ENCODE measurements around the gene SSBP4. TPM values are rescaled to one million over a fixed set of nuclear protein-coding genes. Genes with fewer than 3 reads are reported as not detected.

Gene SSBP4
- total RNA-seq, 3 donors from 2014 or later: 31.2 to 48.6 (median 41.1) TPM

DNA sequence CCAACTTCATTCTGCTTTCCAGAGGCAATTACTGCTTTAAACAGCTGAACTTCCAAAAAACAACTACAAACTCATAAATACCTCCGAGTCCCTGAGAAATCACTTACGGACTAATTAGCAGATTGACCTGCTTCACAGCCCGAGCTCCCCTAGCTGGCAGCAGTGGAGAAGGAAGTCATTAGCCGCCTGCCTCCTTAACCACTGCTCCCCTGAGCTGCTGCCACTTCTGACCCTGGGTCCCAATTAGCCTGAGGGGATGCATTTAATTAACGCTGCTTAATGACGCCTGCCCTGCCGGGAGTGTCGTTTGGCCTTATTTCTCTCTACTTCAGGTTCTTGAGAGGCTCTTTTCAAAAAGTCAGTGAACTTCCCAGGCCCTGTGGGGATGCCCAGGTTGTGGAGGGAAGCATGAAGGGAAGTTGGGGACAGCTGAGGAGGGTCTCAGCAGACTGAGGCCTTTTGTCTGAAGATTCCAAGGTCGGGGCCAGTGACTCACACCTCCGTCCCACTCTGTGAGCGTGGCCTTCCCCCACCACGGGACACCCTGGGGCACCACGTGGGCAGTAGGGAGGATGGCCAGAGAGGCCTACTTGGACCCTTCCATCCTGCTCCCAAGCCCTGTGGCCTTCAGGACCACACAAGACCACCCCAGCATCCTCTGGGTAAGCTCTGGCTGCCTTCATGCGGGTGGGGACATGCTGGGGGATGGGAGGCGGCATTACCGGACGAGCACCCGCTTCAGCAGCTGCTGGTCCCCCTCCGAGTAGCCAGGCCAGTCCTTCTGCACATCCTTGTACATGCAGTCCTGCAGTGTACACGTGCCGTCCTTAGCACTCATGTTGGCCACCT is 38.5 kb downstream of the SSBP4 start:
- no peaks in the 10 kb centered on the region for H3K9me3 ChIP-seq
- peak in 1 of 3 donors; percentile 45 for DNase-seq
- ATAC-seq: no peak
- TF ChIP-seq, protein P1, sequence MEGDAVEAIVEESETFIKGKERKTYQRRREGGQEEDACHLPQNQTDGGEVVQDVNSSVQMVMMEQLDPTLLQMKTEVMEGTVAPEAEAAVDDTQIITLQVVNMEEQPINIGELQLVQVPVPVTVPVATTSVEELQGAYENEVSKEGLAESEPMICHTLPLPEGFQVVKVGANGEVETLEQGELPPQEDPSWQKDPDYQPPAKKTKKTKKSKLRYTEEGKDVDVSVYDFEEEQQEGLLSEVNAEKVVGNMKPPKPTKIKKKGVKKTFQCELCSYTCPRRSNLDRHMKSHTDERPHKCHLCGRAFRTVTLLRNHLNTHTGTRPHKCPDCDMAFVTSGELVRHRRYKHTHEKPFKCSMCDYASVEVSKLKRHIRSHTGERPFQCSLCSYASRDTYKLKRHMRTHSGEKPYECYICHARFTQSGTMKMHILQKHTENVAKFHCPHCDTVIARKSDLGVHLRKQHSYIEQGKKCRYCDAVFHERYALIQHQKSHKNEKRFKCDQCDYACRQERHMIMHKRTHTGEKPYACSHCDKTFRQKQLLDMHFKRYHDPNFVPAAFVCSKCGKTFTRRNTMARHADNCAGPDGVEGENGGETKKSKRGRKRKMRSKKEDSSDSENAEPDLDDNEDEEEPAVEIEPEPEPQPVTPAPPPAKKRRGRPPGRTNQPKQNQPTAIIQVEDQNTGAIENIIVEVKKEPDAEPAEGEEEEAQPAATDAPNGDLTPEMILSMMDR (IDR thresholded peaks at IDR 0.05): no peak
- no peaks in the 10 kb centered on the region for H3K36me3 ChIP-seq (ENCODE audit: low read depth)
- intact Hi-C loops (cut with DNase I, micrococcal nuclease): loop anchor here in 1 of 2 donors (10.0 kb wide), 1 partner anchor 397 kb away; no protein-coding TSS in a partner anchor
- H3K4me1 ChIP-seq (ENCODE audit: low read depth): peaks cover 15% of the 10 kb centered on the region
- no peak overlapping the region for H3K4me3 ChIP-seq

DNA sequence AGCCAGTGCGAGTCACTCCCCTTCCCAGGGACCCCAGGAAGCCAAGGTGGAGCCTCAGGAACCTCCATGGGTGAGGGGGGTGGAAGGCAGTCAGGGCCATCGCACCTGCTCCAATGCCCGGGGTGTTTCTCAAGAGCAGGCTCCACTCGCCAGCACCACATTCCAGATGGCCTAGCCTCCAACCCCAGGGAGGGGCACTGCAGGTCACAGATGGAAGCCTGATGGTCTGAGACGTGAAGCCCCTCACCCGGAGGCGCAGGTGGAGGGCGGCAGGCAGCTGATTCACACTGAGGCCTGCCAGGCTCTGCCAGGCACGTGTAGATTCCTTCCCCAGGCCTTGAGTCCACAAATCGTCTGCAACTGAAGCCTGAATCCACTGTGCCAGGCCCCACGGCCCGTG is 41.7 kb downstream of the SSBP4 start:
- Histone ChIP-seq H3K36me3 (ENCODE audit: low read depth) (no peaks in the 10 kb centered on the region), H3K4me3 (no peak overlapping the region), H3K4me1 (ENCODE audit: low read depth) (peaks cover 29% of the 10 kb centered on the region), H3K9me3 (no peaks in the 10 kb centered on the region)
- intact Hi-C loops (cut with DNase I, micrococcal nuclease): no loop called here
- TF ChIP-seq, protein P1 (IDR thresholded peaks at IDR 0.05): no peak
- ATAC-seq (no peak), DNase-seq (no peak)

DNA sequence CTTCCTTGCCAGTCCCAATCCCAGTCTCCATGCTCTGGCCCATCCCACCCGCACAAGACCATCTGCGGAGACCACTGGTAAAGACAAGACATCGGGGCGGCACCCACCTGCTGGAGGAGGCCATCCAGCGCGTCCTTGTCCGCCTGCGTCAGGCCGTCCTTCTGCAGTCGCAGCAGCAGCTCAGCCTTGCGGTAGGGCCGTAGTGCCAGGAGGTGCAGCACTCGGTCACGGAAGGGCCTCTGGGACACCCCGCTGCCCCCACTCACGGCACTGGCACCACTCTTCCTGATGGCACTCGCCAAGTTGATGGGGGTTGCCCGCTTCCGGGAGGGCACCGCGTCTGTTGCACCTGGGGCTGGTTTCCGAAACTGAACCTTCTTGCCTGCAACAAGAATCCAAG is 42.3 kb downstream of the SSBP4 start:
- H3K4me3 ChIP-seq: no peak overlapping the region
- TF ChIP-seq, protein P1 (IDR thresholded peaks at IDR 0.05): no peak
- intact Hi-C loops (cut with DNase I, micrococcal nuclease): no loop called here
- H3K36me3 ChIP-seq (ENCODE audit: low read depth): no peaks in the 10 kb centered on the region
- peaks cover 29% of the 10 kb centered on the region for H3K4me1 ChIP-seq (ENCODE audit: low read depth)
- DNase-seq (peak in 1 of 3 donors; percentile 58), ATAC-seq (no peak)
- no peaks in the 10 kb centered on the region for H3K9me3 ChIP-seq

DNA sequence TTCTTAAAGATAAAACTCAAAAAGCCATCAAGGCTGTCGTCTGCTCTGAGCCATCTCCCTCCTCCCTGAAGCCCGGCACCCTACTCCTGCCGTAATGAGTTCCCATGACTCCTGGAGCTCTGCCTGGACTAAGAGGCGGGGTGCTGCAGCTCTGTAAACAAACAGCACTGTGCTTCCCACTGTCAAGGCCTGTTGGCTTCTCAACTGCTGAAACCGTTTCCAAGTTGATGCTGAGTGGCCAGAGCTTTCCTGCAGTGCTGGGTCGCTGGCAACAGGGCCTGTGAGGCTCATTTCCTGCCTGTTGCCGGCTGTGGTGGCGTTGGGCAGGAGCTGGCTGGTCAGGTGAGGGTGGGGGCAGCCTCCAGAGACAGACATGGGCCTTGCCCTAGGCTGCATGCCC is 45.4 kb downstream of the SSBP4 start:
- Histone ChIP-seq H3K4me3 (no peak overlapping the region), H3K36me3 (ENCODE audit: low read depth) (no peaks in the 10 kb centered on the region), H3K4me1 (ENCODE audit: low read depth) (peaks cover 32% of the 10 kb centered on the region), H3K9me3 (no peaks in the 10 kb centered on the region)
- TF ChIP-seq, protein P1 (IDR thresholded peaks at IDR 0.05): no peak
- peak; percentile 63 for ATAC-seq
- intact Hi-C loops (cut with DNase I, micrococcal nuclease): no loop called here
- DNase-seq: peak in 2 of 3 donors; percentile 70 to 80

DNA sequence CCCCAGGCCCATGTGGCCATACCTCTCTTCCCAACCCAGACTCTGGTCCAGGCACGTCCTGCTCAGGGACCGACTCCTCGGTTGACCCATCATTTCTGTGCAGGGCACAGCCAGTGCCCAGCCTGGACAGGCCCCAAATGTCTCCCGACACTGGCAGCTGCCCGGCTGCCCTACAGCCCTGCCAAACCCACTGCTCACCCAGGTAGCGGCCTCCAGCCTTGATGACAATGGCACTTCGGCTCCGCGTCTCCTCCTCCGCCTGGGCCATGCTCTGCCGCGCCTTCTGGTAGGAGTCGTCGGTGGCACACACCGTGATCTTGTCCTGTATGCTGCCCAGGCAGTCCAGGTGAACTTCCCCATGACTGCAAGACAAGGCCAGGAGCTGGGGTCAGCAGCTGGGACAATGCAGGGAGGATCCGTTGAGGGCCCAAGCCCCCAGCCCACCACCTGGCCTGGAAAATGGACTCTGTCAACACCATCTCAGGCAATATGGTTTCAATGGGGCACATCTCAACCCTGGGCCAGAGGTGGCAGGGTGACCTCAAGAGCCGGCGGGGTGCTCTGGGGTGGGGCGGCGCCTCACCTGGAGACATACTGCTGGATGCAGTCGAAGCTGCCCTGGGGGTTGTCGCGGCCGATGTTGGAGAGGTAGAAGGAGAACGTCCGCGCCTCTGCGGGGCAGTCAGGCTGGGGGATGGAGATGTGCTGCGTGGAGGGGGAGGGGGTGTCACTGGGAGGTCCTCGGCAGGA is 46.2 kb downstream of the SSBP4 start:
- Histone ChIP-seq H3K4me3 (no peak overlapping the region), H3K4me1 (ENCODE audit: low read depth) (peaks cover 35% of the 10 kb centered on the region), H3K36me3 (ENCODE audit: low read depth) (no peaks in the 10 kb centered on the region), H3K9me3 (no peaks in the 10 kb centered on the region)
- ATAC-seq: no peak
- DNase-seq: no peak
- TF ChIP-seq, protein P1 (IDR thresholded peaks at IDR 0.05): no peak
- intact Hi-C loops (cut with DNase I, micrococcal nuclease): no loop called here

Measured in mucosa of descending colon (tissue), 3 donors.